Uterus (tissue), 2 donors: ENCODE results near the gene RBBP7.

Source experiments
- POLR2A ChIP-seq, 2 donors: fragments of 450-650 bp; IDR thresholded peaks; one replicate each; pipeline ENCODE4 v1.6.1; 2016; ENCODE audit warnings: antibody characterized with exemption in 2 of 2, mild to moderate bottlenecking in 1 of 2, moderate library complexity in 1 of 2
- TF ChIP-seq, protein P1 (sequence below), 4 experiments: fragments of 200-600 bp in 2 of 4; fragments of 450-650 bp in 2 of 4; sonication (generic) in 2 of 4; IDR thresholded peaks; one replicate each; pipeline ENCODE4 v1.5.1; 2016 to 2019; ENCODE audit warnings: antibody characterized with exemption in 4 of 4, mild to moderate bottlenecking in 2 of 4, moderate library complexity in 1 of 4

- TF ChIP-seq, protein P1, sequence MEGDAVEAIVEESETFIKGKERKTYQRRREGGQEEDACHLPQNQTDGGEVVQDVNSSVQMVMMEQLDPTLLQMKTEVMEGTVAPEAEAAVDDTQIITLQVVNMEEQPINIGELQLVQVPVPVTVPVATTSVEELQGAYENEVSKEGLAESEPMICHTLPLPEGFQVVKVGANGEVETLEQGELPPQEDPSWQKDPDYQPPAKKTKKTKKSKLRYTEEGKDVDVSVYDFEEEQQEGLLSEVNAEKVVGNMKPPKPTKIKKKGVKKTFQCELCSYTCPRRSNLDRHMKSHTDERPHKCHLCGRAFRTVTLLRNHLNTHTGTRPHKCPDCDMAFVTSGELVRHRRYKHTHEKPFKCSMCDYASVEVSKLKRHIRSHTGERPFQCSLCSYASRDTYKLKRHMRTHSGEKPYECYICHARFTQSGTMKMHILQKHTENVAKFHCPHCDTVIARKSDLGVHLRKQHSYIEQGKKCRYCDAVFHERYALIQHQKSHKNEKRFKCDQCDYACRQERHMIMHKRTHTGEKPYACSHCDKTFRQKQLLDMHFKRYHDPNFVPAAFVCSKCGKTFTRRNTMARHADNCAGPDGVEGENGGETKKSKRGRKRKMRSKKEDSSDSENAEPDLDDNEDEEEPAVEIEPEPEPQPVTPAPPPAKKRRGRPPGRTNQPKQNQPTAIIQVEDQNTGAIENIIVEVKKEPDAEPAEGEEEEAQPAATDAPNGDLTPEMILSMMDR (IDR thresholded peaks at IDR 0.05): no peak
- TF ChIP-seq POLR2A (IDR thresholded peaks at IDR 0.05): no peak
These were observed 27.5 kb downstream of the RBBP7 start for GRCh38 chrX:16842684-16843083.
